ENCODE measurements around the gene TMEM217.

TMEM217 gene

GRCh38 chr6:37169496-37170272 lies 88.3 kb downstream of the TMEM217 start, which contains the start of gene PIM1:
Gene PIM1, plus strand, starts transcription at chr6:37170152. Its CDS starts 424 bp downstream, at chr6:37170576.
- FAIRE-seq (no peak), DNase-seq (ENCODE audit: insufficient read length, low spot score) (peak; percentile 89)
- TF ChIP-seq CTCF (IDR thresholded peaks at IDR 0.05; ENCODE audit: insufficient read depth, missing control alignments) = no peak

- no peak for TF ChIP-seq CTCF (IDR thresholded peaks at IDR 0.05; ENCODE audit: insufficient read depth, missing control alignments)
- FAIRE-seq (no peak), DNase-seq (ENCODE audit: insufficient read length, low spot score) (no peak)
These were observed 89.0 kb downstream of the TMEM217 start for GRCh38 chr6:37168811-37169495.

GRCh38 chr6:37168163-37168758 lies 89.7 kb downstream of the TMEM217 start:
- no peak for TF ChIP-seq CTCF (IDR thresholded peaks at IDR 0.05; ENCODE audit: insufficient read depth, missing control alignments)
- no peak for DNase-seq (ENCODE audit: insufficient read length, low spot score)
- no peak for FAIRE-seq

GRCh38 chr6:37162740-37163139 lies 95.2 kb downstream of the TMEM217 start:
- DNase-seq (ENCODE audit: insufficient read length, low spot score) (no peak), FAIRE-seq (no peak)
- no peak for TF ChIP-seq CTCF (IDR thresholded peaks at IDR 0.05; ENCODE audit: insufficient read depth, missing control alignments)
